DND-41 (cell line): ENCODE data around the gene LTBP2.

ENCODE experiments used
- ATAC-seq: fragments of 200-7000 bp; cut with Tn5 transposase; 3 replicates; pipeline ENCODE4 v1.9.1; 2021; ENCODE audit warnings: low read depth; ENCODE audit not compliant: insufficient read depth
- DNase-seq: peaks from one replicate; pipeline ENCODE4 v3.0.0-alpha.2; 2020
- H2AFZ ChIP-seq: 2 replicates; pipeline ENCODE4 v1.6.0; 2012; ENCODE audit warnings: low read depth, low read length
- H3K27ac ChIP-seq: 2 replicates; pipeline ENCODE4 v1.5.1; 2012; ENCODE audit warnings: low read length, inconsistent platforms
- H3K27me3 ChIP-seq: fragments of 200-600 bp; sonication (generic); 2 replicates; pipeline ENCODE4 v1.6.0; 2012; ENCODE audit warnings: low read length, mild to moderate bottlenecking, inconsistent platforms; ENCODE audit not compliant: insufficient read depth, poor library complexity
- H3K36me3 ChIP-seq: 2 replicates; pipeline ENCODE4 v1.5.1; 2012; ENCODE audit warnings: low read length, inconsistent platforms; ENCODE audit not compliant: insufficient read depth
- H3K4me1 ChIP-seq: 2 replicates; pipeline ENCODE4 v1.5.1; 2012; ENCODE audit warnings: mild to moderate bottlenecking, low read length; ENCODE audit not compliant: insufficient read depth
- H3K4me2 ChIP-seq: 2 replicates; pipeline ENCODE4 v1.6.0; 2012; ENCODE audit warnings: mild to moderate bottlenecking, moderate library complexity, low read length, inconsistent platforms; ENCODE audit not compliant: insufficient read depth
- H3K4me3 ChIP-seq, 2 experiments: fragments of 200-600 bp in 1 of 2; shearing (Covaris generic) in 1 of 2; 2 replicates each; pipeline ENCODE4 v1.5.1; 2012 to 2016; ENCODE audit warnings: inconsistent platforms in 2 of 2, low read length in 2 of 2, mild to moderate bottlenecking in 2 of 2, low read depth in 1 of 2, moderate library complexity in 1 of 2
- H3K79me2 ChIP-seq: 2 replicates; pipeline ENCODE4 v1.6.0; 2012; ENCODE audit warnings: low read length, inconsistent platforms; ENCODE audit not compliant: insufficient read depth
- H3K9ac ChIP-seq: 2 replicates; pipeline ENCODE4 v1.6.0; 2012; ENCODE audit warnings: low read depth, mild to moderate bottlenecking, inconsistent platforms, low read length, moderate library complexity
- H3K9me3 ChIP-seq: 2 replicates; pipeline ENCODE4 v1.5.1; 2012; ENCODE audit warnings: low read length, moderate library complexity, mild to moderate bottlenecking, inconsistent platforms; ENCODE audit not compliant: insufficient read depth, severe bottlenecking
- H4K20me1 ChIP-seq: 2 replicates; pipeline ENCODE4 v1.6.0; 2012; ENCODE audit warnings: low read length; ENCODE audit not compliant: insufficient read depth
- EZH2 ChIP-seq: IDR thresholded peaks from 3 replicates; pipeline ENCODE4 v1.6.1; 2012; ENCODE audit warnings: borderline replicate concordance, low read depth, mild to moderate bottlenecking, moderate library complexity, low read length, inconsistent platforms; ENCODE audit not compliant: severe bottlenecking
- TF ChIP-seq, protein P1 (sequence below): IDR thresholded peaks from 2 replicates; pipeline ENCODE4 v1.5.1; 2012; ENCODE audit warnings: borderline replicate concordance, low read length, moderate library complexity, mild to moderate bottlenecking; ENCODE audit not compliant: poor library complexity, severe bottlenecking; ENCODE audit errors: extremely low read depth

The LTBP2 gene

DNA sequence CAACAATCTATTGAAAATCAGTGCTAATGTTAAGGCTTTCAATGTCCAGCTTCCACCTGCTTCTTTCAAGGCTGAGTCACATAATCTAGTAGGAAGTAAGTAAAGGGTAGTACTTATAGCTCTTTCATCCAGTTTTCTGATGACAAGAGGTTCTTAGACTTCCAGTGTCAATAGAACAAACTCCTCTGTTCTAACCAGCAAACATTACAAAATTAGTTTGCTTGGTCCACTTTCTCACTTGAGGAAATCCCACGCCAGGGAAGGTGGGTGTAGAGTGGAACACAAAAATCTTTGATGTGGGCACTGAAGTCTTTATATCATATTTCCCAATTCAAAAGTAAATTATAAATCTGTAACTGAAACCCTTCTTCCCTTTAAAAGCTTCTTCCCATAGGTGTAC is 121.6 kb downstream of the LTBP2 start:
- Histone ChIP-seq H3K9ac (no peak overlapping the region), H3K4me1 (peaks cover 40% of the 10 kb centered on the region), H3K4me2 (no peak overlapping the region), H4K20me1 (no peaks in the 10 kb centered on the region), H3K4me3 (no peak overlapping the region), H3K36me3 (peaks cover 10% of the 10 kb centered on the region), H3K9me3 (no peaks in the 10 kb centered on the region), H3K27me3 (no peaks in the 10 kb centered on the region), H2AFZ (no peak overlapping the region), H3K27ac (no peak overlapping the region), H3K79me2 (peaks cover 32% of the 10 kb centered on the region)
- ATAC-seq = no peak
- DNase-seq = no peak
- no peak for TF ChIP-seq EZH2
- TF ChIP-seq, protein P1, sequence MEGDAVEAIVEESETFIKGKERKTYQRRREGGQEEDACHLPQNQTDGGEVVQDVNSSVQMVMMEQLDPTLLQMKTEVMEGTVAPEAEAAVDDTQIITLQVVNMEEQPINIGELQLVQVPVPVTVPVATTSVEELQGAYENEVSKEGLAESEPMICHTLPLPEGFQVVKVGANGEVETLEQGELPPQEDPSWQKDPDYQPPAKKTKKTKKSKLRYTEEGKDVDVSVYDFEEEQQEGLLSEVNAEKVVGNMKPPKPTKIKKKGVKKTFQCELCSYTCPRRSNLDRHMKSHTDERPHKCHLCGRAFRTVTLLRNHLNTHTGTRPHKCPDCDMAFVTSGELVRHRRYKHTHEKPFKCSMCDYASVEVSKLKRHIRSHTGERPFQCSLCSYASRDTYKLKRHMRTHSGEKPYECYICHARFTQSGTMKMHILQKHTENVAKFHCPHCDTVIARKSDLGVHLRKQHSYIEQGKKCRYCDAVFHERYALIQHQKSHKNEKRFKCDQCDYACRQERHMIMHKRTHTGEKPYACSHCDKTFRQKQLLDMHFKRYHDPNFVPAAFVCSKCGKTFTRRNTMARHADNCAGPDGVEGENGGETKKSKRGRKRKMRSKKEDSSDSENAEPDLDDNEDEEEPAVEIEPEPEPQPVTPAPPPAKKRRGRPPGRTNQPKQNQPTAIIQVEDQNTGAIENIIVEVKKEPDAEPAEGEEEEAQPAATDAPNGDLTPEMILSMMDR = no peak

DNA sequence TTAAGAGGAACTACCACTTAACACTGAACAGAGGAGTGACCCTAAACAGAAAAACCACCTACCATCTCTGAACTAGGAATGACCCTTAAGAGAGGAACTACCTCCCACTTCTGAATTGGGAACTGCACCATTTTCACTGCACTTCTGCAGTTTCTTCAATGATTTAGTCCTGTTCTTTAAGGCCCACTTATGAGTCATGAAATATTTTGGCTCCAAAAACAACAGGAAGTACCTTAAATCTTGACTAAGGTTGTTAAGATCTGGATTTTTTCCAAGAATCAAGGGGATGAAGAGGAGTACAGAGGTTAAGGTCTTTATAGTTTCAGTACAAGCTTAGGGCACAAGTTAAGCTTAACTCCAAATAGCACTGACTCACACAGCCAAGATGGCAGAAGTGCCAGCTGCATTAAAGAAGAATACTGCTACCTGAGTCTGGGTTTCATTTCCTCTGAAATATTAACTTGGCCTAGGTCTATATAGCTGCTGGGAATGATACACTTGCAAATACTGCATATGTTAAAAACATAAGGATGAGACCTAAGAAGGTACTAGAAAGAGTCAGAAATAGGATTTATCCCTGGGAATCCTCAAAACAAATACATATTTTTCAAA is 123.1 kb downstream of the LTBP2 start:
- H3K9me3 ChIP-seq = no peaks in the 10 kb centered on the region
- H3K4me1 ChIP-seq = peaks cover 25% of the 10 kb centered on the region
- H3K27ac ChIP-seq = no peak overlapping the region
- H2AFZ ChIP-seq = no peak overlapping the region
- DNase-seq = no peak
- H4K20me1 ChIP-seq = no peaks in the 10 kb centered on the region
- peaks cover 21% of the 10 kb centered on the region for H3K79me2 ChIP-seq
- H3K36me3 ChIP-seq = peaks cover 16% of the 10 kb centered on the region
- no peak overlapping the region for H3K4me3 ChIP-seq
- no peak overlapping the region for H3K4me2 ChIP-seq
- no peak for ATAC-seq
- H3K9ac ChIP-seq = no peak overlapping the region
- TF ChIP-seq EZH2 = no peak
- TF ChIP-seq, protein P1 = no peak
- H3K27me3 ChIP-seq = no peaks in the 10 kb centered on the region

DNA sequence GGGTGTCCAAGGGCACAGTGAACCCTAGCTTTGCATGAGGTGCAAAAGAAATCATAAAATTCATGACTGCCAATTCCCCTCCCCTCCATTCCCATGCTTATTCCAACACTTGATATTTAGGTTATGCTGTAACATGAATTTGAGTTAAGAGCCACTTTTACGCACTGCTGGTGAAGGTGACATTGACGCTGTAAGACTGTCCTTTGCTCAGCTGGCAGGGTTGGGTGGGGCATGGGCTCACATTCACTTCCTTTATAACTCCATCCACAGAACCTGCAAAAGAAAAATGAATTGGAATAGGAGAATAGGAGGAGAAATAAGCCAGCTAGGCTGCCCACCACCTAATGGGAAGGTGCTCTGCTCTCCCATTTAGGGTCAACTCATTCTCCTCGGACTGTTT is 125.9 kb downstream of the LTBP2 start:
- H4K20me1 ChIP-seq = no peaks in the 10 kb centered on the region
- no peak overlapping the region for H2AFZ ChIP-seq
- H3K4me2 ChIP-seq = no peak overlapping the region
- peaks cover 10% of the 10 kb centered on the region; the same call in 1 of the 2 replicates for H3K4me1 ChIP-seq
- TF ChIP-seq, protein P1 = no peak
- TF ChIP-seq EZH2 = no peak
- no peak overlapping the region for H3K4me3 ChIP-seq
- DNase-seq (no peak), ATAC-seq (no peak)
- no peak overlapping the region for H3K27ac ChIP-seq
- H3K27me3 ChIP-seq = no peaks in the 10 kb centered on the region
- no peaks in the 10 kb centered on the region for H3K9me3 ChIP-seq
- peaks cover 36% of the 10 kb centered on the region for H3K36me3 ChIP-seq
- H3K9ac ChIP-seq = no peak overlapping the region
- no peaks in the 10 kb centered on the region for H3K79me2 ChIP-seq

DNA sequence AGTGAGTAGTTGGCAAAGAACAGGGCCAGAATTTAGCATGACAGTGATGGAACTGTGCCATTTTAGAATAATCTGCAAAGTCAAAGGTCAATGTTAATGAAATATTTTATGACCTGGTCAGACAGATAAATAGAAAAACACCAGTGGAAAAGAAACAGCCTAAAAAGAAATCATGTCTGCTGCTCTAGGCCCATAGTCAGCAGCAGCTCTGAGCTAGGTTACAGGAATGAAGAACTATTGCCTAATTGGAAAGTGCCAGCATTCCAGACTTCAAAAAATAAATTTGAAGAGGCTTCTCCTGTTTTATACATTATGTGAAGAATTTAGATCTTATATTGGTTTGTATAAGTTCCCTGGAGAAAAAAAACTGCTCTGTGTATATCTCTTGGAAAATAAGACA is 128.7 kb downstream of the LTBP2 start:
- Histone ChIP-seq H3K27ac (no peak overlapping the region), H3K36me3 (peaks cover 57% of the 10 kb centered on the region), H3K4me2 (no peak overlapping the region), H3K27me3 (no peaks in the 10 kb centered on the region), H3K79me2 (no peaks in the 10 kb centered on the region), H4K20me1 (no peaks in the 10 kb centered on the region), H2AFZ (no peak overlapping the region), H3K4me3 (no peak overlapping the region), H3K9me3 (no peaks in the 10 kb centered on the region), H3K4me1 (no peaks in the 10 kb centered on the region), H3K9ac (no peak overlapping the region)
- TF ChIP-seq, protein P1 = no peak
- TF ChIP-seq EZH2 = no peak
- no peak for ATAC-seq
- DNase-seq = no peak
